ENCODE measurements around the gene MICU2. TPM values are rescaled to one million over a fixed set of nuclear protein-coding genes. Genes with fewer than 3 reads are reported as not detected.

MICU2 gene
- total and polyA plus RNA-seq, 4 donors: 29.0 to 85.9 (median 39.3) TPM

GRCh38 chr13:21606251-21606650 is 2.3 kb upstream of the MICU2 start:
- no peak for TF ChIP-seq CTCF (IDR thresholded peaks at IDR 0.05; ENCODE audit: control extremely low read depth, extremely low read depth)
- H3K9ac ChIP-seq (ENCODE audit: insufficient read depth in 1 of 2, low read length in 2 of 2): no peak overlapping the region
- WGBS, 2 donors: 78 to 85% methylated on average over 2 of the region's 2 CpGs

GRCh38 chr13:21596722-21597121 is 7.2 kb downstream of the MICU2 start:
- H3K27ac ChIP-seq (ENCODE audit: low read depth in 1 of 2, low read length in 1 of 2): no peak overlapping the region
- H3K9ac ChIP-seq (ENCODE audit: insufficient read depth in 1 of 2, low read length in 2 of 2): no peak overlapping the region
- peaks cover 0 to 6% (median 1%) of the 10 kb centered on the region in 4 donors for H3K36me3 ChIP-seq (ENCODE audit: control insufficient read depth in 4 of 4, insufficient read depth in 4 of 4, low read length in 4 of 4)
- no peak for TF ChIP-seq CTCF (IDR thresholded peaks at IDR 0.05; ENCODE audit: control extremely low read depth, extremely low read depth)
- no peak for DNase-seq
- no peaks in the 10 kb centered on the region for H3K27me3 ChIP-seq (ENCODE audit: control insufficient read depth in 3 of 3, insufficient read depth in 3 of 3, low read length in 2 of 3)
- no peaks in the 10 kb centered on the region for H3K9me3 ChIP-seq (ENCODE audit: control insufficient read depth in 4 of 4, insufficient read depth in 3 of 4, low read length in 3 of 4)
- H3K4me1 ChIP-seq (ENCODE audit: control insufficient read depth in 5 of 5, insufficient read depth in 5 of 5, low read length in 5 of 5): peaks cover 0 to 12% (median 3%) of the 10 kb centered on the region in 5 donors
- ATAC-seq (ENCODE audit: insufficient read depth, low FRiP score): no peak
- H3K4me3 ChIP-seq: no peak overlapping the region

More at GRCh38 chr13:21606251-21606650, 2.3 kb upstream of the MICU2 start:
- H3K27ac ChIP-seq (ENCODE audit: low read depth in 1 of 2, low read length in 1 of 2): no peak overlapping the region
- H3K9me3 ChIP-seq (ENCODE audit: control insufficient read depth in 4 of 4, insufficient read depth in 3 of 4, low read length in 3 of 4): no peaks in the 10 kb centered on the region
- peaks cover 0 to 10% (median 6%) of the 10 kb centered on the region in 3 donors for H3K27me3 ChIP-seq (ENCODE audit: control insufficient read depth in 3 of 3, insufficient read depth in 3 of 3, low read length in 2 of 3)
- DNase-seq: no peak
- H3K4me1 ChIP-seq (ENCODE audit: control insufficient read depth in 5 of 5, insufficient read depth in 5 of 5, low read length in 5 of 5): peaks cover 0 to 3% (median 1%) of the 10 kb centered on the region in 5 donors
- no peak overlapping the region for H3K4me3 ChIP-seq
- H3K36me3 ChIP-seq (ENCODE audit: control insufficient read depth in 4 of 4, insufficient read depth in 4 of 4, low read length in 4 of 4): peaks cover 0 to 4% (median 1%) of the 10 kb centered on the region in 4 donors
- no peak for ATAC-seq (ENCODE audit: insufficient read depth, low FRiP score)

GRCh38 chr13:21595546-21595822 is 8.5 kb downstream of the MICU2 start:
- ATAC-seq (ENCODE audit: insufficient read depth, low FRiP score): no peak
- Histone ChIP-seq H3K9me3 (ENCODE audit: control insufficient read depth in 4 of 4, insufficient read depth in 3 of 4, low read length in 3 of 4) (no peaks in the 10 kb centered on the region), H3K27me3 (ENCODE audit: control insufficient read depth in 3 of 3, insufficient read depth in 3 of 3, low read length in 2 of 3) (no peaks in the 10 kb centered on the region), H3K27ac (ENCODE audit: low read depth in 1 of 2, low read length in 1 of 2) (no peak overlapping the region), H3K4me1 (ENCODE audit: control insufficient read depth in 5 of 5, insufficient read depth in 5 of 5, low read length in 5 of 5) (peaks cover 0 to 12% (median 3%) of the 10 kb centered on the region in 5 donors), H3K4me3 (no peak overlapping the region), H3K9ac (ENCODE audit: insufficient read depth in 1 of 2, low read length in 2 of 2) (no peak overlapping the region), H3K36me3 (ENCODE audit: control insufficient read depth in 4 of 4, insufficient read depth in 4 of 4, low read length in 4 of 4) (peaks cover 0 to 3% (median 0%) of the 10 kb centered on the region in 4 donors)
- TF ChIP-seq CTCF (IDR thresholded peaks at IDR 0.05; ENCODE audit: control extremely low read depth, extremely low read depth): no peak
- no peak for DNase-seq
